ENCODE data around the gene ITK. TPM values are rescaled to one million over a fixed set of nuclear protein-coding genes. Genes with fewer than 3 reads are reported as not detected.

ITK gene
- total and polyA plus RNA-seq, 2 donors (not counting 1 experiment from before 2014, with no cell fraction given): 0.75 to 1.1 TPM

GRCh38 chr5:157288405-157289163, 107.9 kb downstream of the ITK start:
- Mint-ChIP-seq H3K27me3 (no peaks in the 10 kb centered on the region), H3K9me3 (ENCODE audit: insufficient read depth) (peaks cover 5% of the 10 kb centered on the region), H3K4me3 (no peak overlapping the region), H3K27ac (peak overlapping the region; percentile 75), H3K4me1 (peaks cover 48% of the 10 kb centered on the region)
- H3K9me3 ChIP-seq (ENCODE audit: control extremely low read depth in 1 of 3, control insufficient read depth in 2 of 3, insufficient read depth in 1 of 3, low read length in 2 of 3): peaks cover 0 to 7% (median 5%) of the 10 kb centered on the region in 3 donors
- ATAC-seq (ENCODE audit: low read depth): no peak
- H4K20me1 ChIP-seq (ENCODE audit: control insufficient read depth, insufficient read depth, low read length, poor library complexity, severe bottlenecking): peaks cover 46% of the 10 kb centered on the region
- no peak for DNase-seq
- no peak overlapping the region for H3K4me2 ChIP-seq (replicated peaks; ENCODE audit: low read depth, low read length, poor library complexity, severe bottlenecking)
- H3K4me1 ChIP-seq (ENCODE audit: control insufficient read depth in 2 of 2, insufficient read depth in 2 of 2, low read length in 2 of 2): peaks cover 23 to 30% of the 10 kb centered on the region in 2 donors
- H3K9ac ChIP-seq (ENCODE audit: low read length): no peak overlapping the region
- H3K4me3 ChIP-seq (ENCODE audit: control extremely low read depth in 1 of 5, extremely low read depth in 1 of 5, insufficient read depth in 1 of 5, low read depth in 2 of 5, low read length in 4 of 5): no peak overlapping the region
- ChIA-PET CTCF (interaction anchor here (0.7 to 4.6 kb wide), 5 partner anchors 16 to 140 kb away, joined by 3 to 39 read pairs (median 5); no protein-coding TSS in a partner anchor), POLR2A (interaction anchor here (1.1 kb wide), 1 partner anchor 12 kb away, joined by 5 read pairs; no protein-coding TSS in a partner anchor)
- no peak for TF ChIP-seq EZH2 (IDR thresholded peaks at IDR 0.05; ENCODE audit: borderline replicate concordance, insufficient read depth, low read depth, low read length, poor library complexity, severe bottlenecking)
- no peak for TF ChIP-seq CTCF (IDR thresholded peaks at IDR 0.05)
- intact Hi-C loops (cut with micrococcal nuclease): no loop called here
- no peaks in the 10 kb centered on the region for H3K27me3 ChIP-seq (replicated peaks in 1 of 4; ENCODE audit: control extremely low read depth in 1 of 4, control insufficient read depth in 3 of 4, insufficient read depth in 4 of 4, low read length in 3 of 4)
- H3K79me2 ChIP-seq (ENCODE audit: control insufficient read depth, insufficient read depth, low read length): peaks cover 89% of the 10 kb centered on the region
- no peak overlapping the region for H3K27ac ChIP-seq (ENCODE audit: low read length in 2 of 2)
- peaks cover 31 to 86% of the 10 kb centered on the region in 2 experiments for H3K36me3 ChIP-seq (replicated peaks in 1 of 2; ENCODE audit: control extremely low read depth in 1 of 2, control insufficient read depth in 1 of 2, extremely low read depth in 1 of 2, insufficient read depth in 2 of 2, low read length in 1 of 2)
- WGBS (ENCODE audit: insufficient coverage): 100% methylated on average over 1 of the region's 4 CpGs
- H2AFZ ChIP-seq (ENCODE audit: insufficient read depth, low read depth, low read length, poor library complexity, severe bottlenecking): no peak overlapping the region

Measured in B cell (primary cell).